CD4-positive, alpha-beta T cell (primary cell): Measurements from ENCODE around the gene CLBA1. TPM values are rescaled to one million over a fixed set of nuclear protein-coding genes. Genes with fewer than 3 reads are reported as not detected.

ENCODE experiments used
- ATAC-seq: fragments of 200-7000 bp; cut with Tn5 transposase; one replicate; pipeline ENCODE4 v1.10.0; 2022; ENCODE audit warnings: mild to moderate bottlenecking; ENCODE audit not compliant: poor library complexity
- CTCF ChIA-PET: fragments of 350-600 bp; sonication (Branson Sonifier 250); formaldehyde crosslinking; loops from one replicate; lab custom pipeline; 2021; ENCODE audit warnings: antibody characterized with exemption, inconsistent platforms; lab: Charles Lee
- POLR2A ChIA-PET: fragments of 350-600 bp; sonication (Branson Sonifier 250); formaldehyde crosslinking; loops from one replicate; lab custom pipeline; 2021; ENCODE audit warnings: antibody characterized with exemption, inconsistent platforms; lab: Charles Lee
- DNase-seq, 14 experiments: peaks; one replicate each; pipeline ENCODE4 v3.0.0-alpha.2; 2013 to 2020; ENCODE audit warnings: mixed read lengths in 2 of 14
- H3K27ac ChIP-seq, 2 donors: one replicate each; pipeline versions ENCODE4 v1.5.1 to v1.7.0; 2013; ENCODE audit warnings: low read length in 2 of 2, low read depth in 1 of 2, mild to moderate bottlenecking in 1 of 2
- H3K27me3 ChIP-seq, 2 experiments: 1 replicate in 1 of 2; 2 replicates in 1 of 2; pipeline versions ENCODE4 v1.6.1 to v1.7.0; 2013; ENCODE audit warnings: low read length in 2 of 2, control low read depth in 1 of 2, mild to moderate bottlenecking in 1 of 2, moderate library complexity in 1 of 2; ENCODE audit not compliant: insufficient read depth in 2 of 2, control insufficient read depth in 1 of 2
- H3K36me3 ChIP-seq: one replicate; pipeline ENCODE4 v1.6.1; 2013; ENCODE audit warnings: low read length, control low read depth; ENCODE audit not compliant: insufficient read depth
- H3K4me1 ChIP-seq: one replicate; pipeline ENCODE4 v1.6.1; 2013; ENCODE audit warnings: low read length, control low read depth; ENCODE audit not compliant: insufficient read depth
- H3K4me3 ChIP-seq: one replicate; pipeline ENCODE4 v1.5.1; 2013; ENCODE audit warnings: mild to moderate bottlenecking, low read length, moderate library complexity
- H3K9me3 ChIP-seq, 2 experiments: 1 replicate in 1 of 2; 2 replicates in 1 of 2; pipeline versions ENCODE4 v1.6.1 to v1.7.0; 2013; ENCODE audit warnings: low read length in 2 of 2, mild to moderate bottlenecking in 2 of 2, control low read depth in 1 of 2, moderate library complexity in 1 of 2; ENCODE audit not compliant: control insufficient read depth in 1 of 2, insufficient read depth in 1 of 2
- H3K27ac Mint-ChIP-seq: one replicate; pipeline ENCODE4 v1.8.0; 2020; ENCODE audit warnings: mixed read lengths
- H3K27me3 Mint-ChIP-seq: one replicate; pipeline ENCODE4 v1.8.0; 2021; ENCODE audit warnings: mixed read lengths
- H3K36me3 Mint-ChIP-seq: one replicate; pipeline ENCODE4 v1.8.0; 2021; ENCODE audit warnings: low read depth, mixed read lengths
- H3K4me1 Mint-ChIP-seq: one replicate; pipeline ENCODE4 v1.8.0; 2021; ENCODE audit warnings: low read depth, mixed read lengths
- H3K4me3 Mint-ChIP-seq: one replicate; pipeline ENCODE4 v1.8.0; 2020; ENCODE audit warnings: mild to moderate bottlenecking, mixed read lengths
- H3K9me3 Mint-ChIP-seq: one replicate; pipeline ENCODE4 v1.8.0; 2020; ENCODE audit warnings: mixed read lengths
- intact Hi-C, 2 experiments: fragments of 100-400 bp; cut with DNase I in 1 of 2; cut with micrococcal nuclease in 1 of 2; formaldehyde crosslinking; loops; one replicate each; pipeline versions ENCODE4 v1.15.1 to v1.9.0; 2023 to 2025; cut with DNase I, micrococcal nuclease
- total RNA-seq, 174 experiments: library from RNA in 2 of 174; stranded (reverse) in 2 of 174; gene quantifications; one replicate each; pipeline ENCODE4 v1.2.3 and lab custom pipeline; 2021 to 2026
- TF ChIP-seq, protein P1 (sequence below): fragments of 200-600 bp; IDR thresholded peaks from one replicate; pipeline ENCODE4 v1.8.0; 2022; ENCODE audit warnings: antibody characterized with exemption, mild to moderate bottlenecking

Gene CLBA1
- total RNA-seq, 2 experiments from 2014 or later: 1.7 to 1.8 TPM

GRCh38 chr14:105021656-105022275, 36.2 kb downstream of the CLBA1 start:
- ATAC-seq (peak; percentile 1), DNase-seq (peak in 8 of 14 experiments; percentile 7 to 58 (median 32))
- peak overlapping the region; percentile 92 for H3K4me3 Mint-ChIP-seq
- CTCF ChIA-PET: interaction anchor here (1.0 to 2.8 kb wide), 5 partner anchors 9 to 69 kb away, joined by 3 to 15 read pairs (median 5); no protein-coding TSS in a partner anchor
- intact Hi-C loops: loop anchor here (1.0 to 5.0 kb wide), 8 partner anchors 23 to 291 kb away; partner anchors contain the start of genes CLBA1 (in 2 of the 2), GPR132 (in 1 of the 2), PACS2 (in 1 of the 2) and SIVA1 (in 1 of the 2)
- Histone ChIP-seq H3K4me1 (peaks cover 60% of the 10 kb centered on the region), H3K9me3 (no peaks in the 10 kb centered on the region), H3K27me3 (no peaks in the 10 kb centered on the region), H3K4me3 (peak overlapping the region; percentile 73), H3K36me3 (no peaks in the 10 kb centered on the region), H3K27ac (peak overlapping the region; percentile 60 to 73)
- TF ChIP-seq, protein P1, sequence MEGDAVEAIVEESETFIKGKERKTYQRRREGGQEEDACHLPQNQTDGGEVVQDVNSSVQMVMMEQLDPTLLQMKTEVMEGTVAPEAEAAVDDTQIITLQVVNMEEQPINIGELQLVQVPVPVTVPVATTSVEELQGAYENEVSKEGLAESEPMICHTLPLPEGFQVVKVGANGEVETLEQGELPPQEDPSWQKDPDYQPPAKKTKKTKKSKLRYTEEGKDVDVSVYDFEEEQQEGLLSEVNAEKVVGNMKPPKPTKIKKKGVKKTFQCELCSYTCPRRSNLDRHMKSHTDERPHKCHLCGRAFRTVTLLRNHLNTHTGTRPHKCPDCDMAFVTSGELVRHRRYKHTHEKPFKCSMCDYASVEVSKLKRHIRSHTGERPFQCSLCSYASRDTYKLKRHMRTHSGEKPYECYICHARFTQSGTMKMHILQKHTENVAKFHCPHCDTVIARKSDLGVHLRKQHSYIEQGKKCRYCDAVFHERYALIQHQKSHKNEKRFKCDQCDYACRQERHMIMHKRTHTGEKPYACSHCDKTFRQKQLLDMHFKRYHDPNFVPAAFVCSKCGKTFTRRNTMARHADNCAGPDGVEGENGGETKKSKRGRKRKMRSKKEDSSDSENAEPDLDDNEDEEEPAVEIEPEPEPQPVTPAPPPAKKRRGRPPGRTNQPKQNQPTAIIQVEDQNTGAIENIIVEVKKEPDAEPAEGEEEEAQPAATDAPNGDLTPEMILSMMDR: no peak
- POLR2A ChIA-PET: interaction anchor here (0.6 to 2.1 kb wide), 9 partner anchors 9 to 460 kb away, joined by 3 to 23 read pairs (median 5); partner anchors contain the start of genes BRF1 and GPR132
- peak overlapping the region; percentile 93 for H3K27ac Mint-ChIP-seq
- no peaks in the 10 kb centered on the region for H3K36me3 Mint-ChIP-seq
- no peaks in the 10 kb centered on the region for H3K9me3 Mint-ChIP-seq
- no peaks in the 10 kb centered on the region for H3K27me3 Mint-ChIP-seq
- peaks cover 57% of the 10 kb centered on the region for H3K4me1 Mint-ChIP-seq

DNA sequence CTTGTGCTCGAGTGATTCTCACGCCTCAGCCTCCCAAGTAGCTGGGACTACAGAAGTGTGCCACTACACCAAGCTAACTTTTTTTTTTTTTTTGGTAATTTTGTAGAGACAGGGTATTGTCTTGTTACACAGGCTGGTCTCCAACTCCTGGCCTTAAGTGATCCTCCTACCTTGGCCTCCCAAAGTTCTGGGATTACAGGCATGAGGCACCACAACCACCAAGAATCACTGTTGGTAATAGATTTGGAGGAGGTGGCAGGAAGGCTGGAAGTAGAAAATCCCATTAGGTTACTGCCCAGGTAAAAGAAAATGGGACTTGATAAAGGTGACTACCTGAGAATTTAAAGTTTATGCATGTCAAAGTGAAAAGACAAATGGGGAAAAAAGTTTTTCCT, 36.7 kb downstream of the CLBA1 start:
- no peaks in the 10 kb centered on the region for H3K36me3 Mint-ChIP-seq
- POLR2A ChIA-PET: interaction anchor here (0.6 to 2.1 kb wide), 3 partner anchors 37 to 53 kb away, joined by 3 to 23 read pairs (median 5); partner anchors contain the start of gene GPR132
- H3K9me3 ChIP-seq: no peaks in the 10 kb centered on the region
- intact Hi-C loops: loop anchor here in 1 of 2 experiments (5.0 kb wide), 2 partner anchors 270 to 290 kb away; partner anchors contain the start of genes PACS2 and SIVA1
- CTCF ChIA-PET: interaction anchor here (2.2 kb wide), 1 partner anchor 68 kb away, joined by 9 read pairs; no protein-coding TSS in a partner anchor
- H3K9me3 Mint-ChIP-seq: no peaks in the 10 kb centered on the region
- H3K27me3 ChIP-seq: no peaks in the 10 kb centered on the region
- H3K27me3 Mint-ChIP-seq: no peaks in the 10 kb centered on the region
- H3K4me3 Mint-ChIP-seq: peak overlapping the region; percentile 92
- H3K4me1 Mint-ChIP-seq: peaks cover 53% of the 10 kb centered on the region
- H3K36me3 ChIP-seq: no peaks in the 10 kb centered on the region
- no peak overlapping the region for H3K27ac ChIP-seq
- peak overlapping the region; percentile 93 for H3K27ac Mint-ChIP-seq
- DNase-seq (no peak), ATAC-seq (no peak)
- peak overlapping the region; percentile 73 for H3K4me3 ChIP-seq
- peaks cover 60% of the 10 kb centered on the region for H3K4me1 ChIP-seq
- TF ChIP-seq, protein P1: no peak

DNA sequence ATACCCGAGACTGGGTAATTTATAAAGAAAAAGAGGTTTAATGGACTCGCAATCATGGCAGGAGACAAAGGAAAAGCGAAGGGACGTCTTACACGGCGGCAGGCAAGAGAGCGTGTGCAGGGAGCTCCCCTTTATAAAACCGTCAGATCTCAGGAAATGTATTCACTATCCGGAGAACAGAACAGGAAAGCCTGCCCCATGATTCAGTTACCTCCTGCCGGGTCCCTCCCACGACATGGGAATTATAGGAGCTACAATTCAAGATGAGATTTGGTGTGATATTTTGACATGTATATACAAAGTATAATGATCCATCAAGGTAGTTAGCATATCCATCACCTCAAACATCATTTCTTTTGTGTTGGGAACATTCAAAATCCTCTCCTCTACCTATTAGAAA, 37.6 kb downstream of the CLBA1 start:
- Mint-ChIP-seq H3K9me3 (no peaks in the 10 kb centered on the region), H3K27ac (peak overlapping the region; percentile 3), H3K27me3 (no peaks in the 10 kb centered on the region), H3K4me3 (peak overlapping the region; percentile 38), H3K4me1 (peaks cover 46% of the 10 kb centered on the region), H3K36me3 (no peaks in the 10 kb centered on the region)
- peaks cover 58% of the 10 kb centered on the region for H3K4me1 ChIP-seq
- no peaks in the 10 kb centered on the region for H3K36me3 ChIP-seq
- H3K27ac ChIP-seq: no peak overlapping the region
- ChIA-PET CTCF (interaction anchor here (4.0 kb wide), 1 partner anchor 23 kb away, joined by 20 read pairs; no protein-coding TSS in a partner anchor), POLR2A (no interaction called here)
- no peaks in the 10 kb centered on the region for H3K9me3 ChIP-seq
- no peak overlapping the region for H3K4me3 ChIP-seq
- H3K27me3 ChIP-seq: no peaks in the 10 kb centered on the region
- intact Hi-C loops: loop anchor here in 1 of 2 experiments (5.0 kb wide), 2 partner anchors 271 to 289 kb away; partner anchors contain the start of genes PACS2 and SIVA1
- ATAC-seq (no peak), DNase-seq (no peak)
- TF ChIP-seq, protein P1: no peak
